LNCaP clone FGC (cell line): ENCODE data around the gene DEDD.

Experiments
- DNase-seq: peaks from one replicate; pipeline ENCODE4 v3.0.0-alpha.2; 2011; ENCODE audit warnings: low read depth
- H3K4me3 ChIP-seq: 2 replicates; pipeline ENCODE4 v1.5.1; 2011; ENCODE audit warnings: mild to moderate bottlenecking, low read depth, low read length, control low read depth
- CTCF ChIP-seq: IDR thresholded peaks from 2 replicates; pipeline ENCODE4 v1.5.1; 2012; ENCODE audit warnings: mild to moderate bottlenecking; ENCODE audit not compliant: control insufficient read depth, insufficient read depth; ENCODE audit errors: extremely low read depth

The DEDD gene

GRCh38 chr1:161076410-161076809 is 56.1 kb downstream of the DEDD start:
- no peak for TF ChIP-seq CTCF
- no peak overlapping the region for H3K4me3 ChIP-seq
- no peak for DNase-seq

- H3K4me3 ChIP-seq: no peak overlapping the region
- TF ChIP-seq CTCF: no peak
- no peak for DNase-seq
Observed at GRCh38 chr1:161074676-161075368, 57.6 kb downstream of the DEDD start.

DNA sequence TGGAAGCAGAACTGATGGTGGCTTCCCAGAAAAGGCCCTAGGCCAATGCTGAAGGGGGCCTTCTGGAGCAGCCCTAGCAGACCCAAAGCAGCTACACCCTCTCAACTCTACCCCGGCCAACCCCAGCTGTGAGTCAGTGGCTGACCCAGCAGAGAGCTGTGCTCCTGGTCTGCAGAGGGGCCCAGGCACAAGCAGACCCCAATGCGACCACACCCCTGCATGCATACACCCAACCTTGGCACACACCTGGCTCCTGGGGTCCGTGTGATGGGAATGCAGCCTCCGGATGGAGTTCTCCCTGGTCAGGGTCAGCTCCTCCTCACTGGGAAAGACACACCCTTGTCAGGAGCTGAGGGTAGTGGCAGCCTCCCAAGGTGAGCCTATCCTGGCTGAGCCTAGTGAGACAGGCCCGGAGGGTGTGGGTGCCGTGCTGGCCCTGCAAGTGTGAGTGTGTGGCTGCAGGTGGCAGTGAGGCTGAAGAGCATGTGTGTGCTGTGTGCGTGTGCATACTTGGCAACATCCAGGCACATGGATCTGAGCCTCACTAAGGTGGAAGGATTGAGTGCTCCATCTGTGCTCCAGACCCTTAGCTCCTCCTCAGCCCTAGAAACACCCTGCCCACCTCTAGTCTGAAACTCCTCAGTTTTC is 58.9 kb downstream of the DEDD start:
- TF ChIP-seq CTCF: no peak
- H3K4me3 ChIP-seq: no peak overlapping the region
- DNase-seq: no peak

GRCh38 chr1:161072751-161073449 is 59.6 kb downstream of the DEDD start:
- H3K4me3 ChIP-seq: no peak overlapping the region
- no peak for TF ChIP-seq CTCF
- DNase-seq: no peak

GRCh38 chr1:161071886-161072371 is 60.5 kb downstream of the DEDD start:
- TF ChIP-seq CTCF: peak; percentile 77
- DNase-seq: peak; percentile 34
- H3K4me3 ChIP-seq: no peak overlapping the region
